ENCODE results near the gene OR5AC2. TPM values are rescaled to one million over a fixed set of nuclear protein-coding genes. Genes with fewer than 3 reads are reported as not detected.

Gene OR5AC2
- total RNA-seq, 1 experiment from 2014 or later = not detected

DNA sequence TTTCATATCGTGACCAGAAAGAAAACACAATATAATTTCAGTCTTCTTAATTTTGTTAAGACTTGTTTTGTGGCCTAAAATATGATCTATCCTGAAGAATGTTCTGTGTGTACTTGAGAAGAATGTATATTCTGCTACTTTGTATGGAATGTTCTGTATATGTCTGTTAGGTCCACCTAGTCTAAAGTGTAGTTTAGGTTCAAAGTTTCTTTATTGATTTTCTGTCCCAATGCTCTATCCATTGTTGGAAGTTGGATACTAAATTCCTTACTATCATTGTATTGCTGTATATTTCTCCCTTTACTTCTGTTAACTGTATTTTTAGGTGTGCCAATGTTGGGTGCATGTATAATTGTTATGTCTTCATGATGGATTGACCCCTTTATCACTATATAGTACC, 21.2 kb downstream of the OR5AC2 start:
- Histone ChIP-seq H3K27me3 (ENCODE audit: control insufficient read depth, insufficient read depth, low read length) (no peaks in the 10 kb centered on the region), H3K4me3 (ENCODE audit: insufficient read depth, low read depth, low read length) (no peak overlapping the region), H3K36me3 (replicated peaks; ENCODE audit: control insufficient read depth, insufficient read depth, low read length) (no peaks in the 10 kb centered on the region)
- no peak for DNase-seq

DNA sequence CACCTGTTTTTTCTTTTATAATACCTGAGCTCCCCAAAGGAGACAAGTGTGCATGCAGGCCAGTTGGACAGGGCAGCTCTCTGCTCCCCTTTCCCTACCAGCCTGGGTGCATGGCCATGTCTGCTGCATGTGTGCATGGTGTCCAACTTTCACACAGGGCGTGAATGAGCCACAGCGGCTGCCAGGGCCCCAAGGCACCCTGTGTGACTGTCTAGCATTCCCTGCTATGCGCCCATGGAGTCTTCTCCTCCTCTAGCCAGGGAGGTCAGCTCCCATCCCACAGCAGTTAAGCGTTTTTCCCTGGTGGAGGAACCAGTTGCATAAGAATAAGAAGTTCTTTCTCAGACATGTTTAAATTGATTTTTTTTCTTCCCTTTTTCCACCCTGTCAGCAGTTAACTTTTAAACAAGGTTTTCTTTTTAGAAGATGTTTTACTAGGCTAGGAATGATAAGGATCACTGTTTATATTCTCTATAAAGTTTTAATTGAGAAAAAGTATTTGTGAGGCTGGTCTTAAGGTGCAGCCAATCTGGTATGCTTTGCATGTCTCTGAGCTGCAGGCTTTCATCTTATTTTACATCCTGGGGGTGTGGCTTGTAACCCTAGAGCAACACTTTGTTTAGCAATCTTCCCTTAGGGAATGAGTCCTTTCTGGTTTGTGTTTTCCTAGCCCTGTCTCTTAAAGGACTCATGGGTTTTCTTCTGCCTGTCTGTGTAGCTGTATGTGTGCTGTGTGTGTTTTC, 23.0 kb downstream of the OR5AC2 start:
- no peak overlapping the region for H3K4me3 ChIP-seq (ENCODE audit: insufficient read depth, low read depth, low read length)
- H3K27me3 ChIP-seq (ENCODE audit: control insufficient read depth, insufficient read depth, low read length) = no peaks in the 10 kb centered on the region
- DNase-seq = no peak
- H3K36me3 ChIP-seq (replicated peaks; ENCODE audit: control insufficient read depth, insufficient read depth, low read length) = no peaks in the 10 kb centered on the region

DNA sequence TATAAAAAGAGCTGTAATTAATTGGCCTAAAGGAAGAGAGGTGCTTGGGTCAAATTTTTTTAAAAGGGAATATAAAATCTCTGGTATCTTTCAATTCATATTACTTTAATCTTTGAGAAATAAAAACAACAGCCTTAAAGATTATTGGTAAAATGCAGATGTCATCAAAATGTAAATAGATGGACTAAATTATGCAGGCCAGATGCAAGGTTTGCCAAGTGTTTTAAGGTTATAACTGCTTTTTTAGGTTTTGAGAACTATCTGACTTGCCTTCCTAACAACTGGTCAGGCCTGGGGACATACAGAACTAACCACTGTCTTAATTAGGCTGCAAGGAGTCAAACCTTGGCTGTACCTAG, 23.6 kb downstream of the OR5AC2 start:
- no peak for DNase-seq
- Histone ChIP-seq H3K4me3 (ENCODE audit: insufficient read depth, low read depth, low read length) (no peak overlapping the region), H3K27me3 (ENCODE audit: control insufficient read depth, insufficient read depth, low read length) (no peaks in the 10 kb centered on the region), H3K36me3 (replicated peaks; ENCODE audit: control insufficient read depth, insufficient read depth, low read length) (no peaks in the 10 kb centered on the region)

DNA sequence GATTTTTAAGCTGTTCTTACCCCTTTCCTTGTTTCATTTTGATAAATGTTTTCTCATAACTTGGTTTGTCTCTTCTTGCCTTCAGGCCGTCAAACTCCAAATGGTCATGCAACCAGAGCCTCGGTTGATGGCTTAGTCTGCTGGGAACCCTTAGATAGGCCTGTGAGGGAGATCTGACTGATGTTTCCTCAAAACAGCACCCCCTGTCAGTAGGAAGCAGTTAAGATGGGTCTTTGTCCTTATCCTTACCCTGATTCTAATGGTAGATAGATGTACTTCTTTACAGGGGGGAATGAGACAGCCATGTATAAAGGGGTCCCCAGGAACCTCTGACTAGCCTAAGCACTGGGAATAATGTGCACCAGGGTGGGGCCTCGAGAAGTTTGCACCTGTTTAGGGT, 27.3 kb downstream of the OR5AC2 start:
- no peak for DNase-seq
- H3K27me3 ChIP-seq (ENCODE audit: control insufficient read depth, insufficient read depth, low read length) = no peaks in the 10 kb centered on the region
- H3K36me3 ChIP-seq (replicated peaks; ENCODE audit: control insufficient read depth, insufficient read depth, low read length) = no peaks in the 10 kb centered on the region
- no peak overlapping the region for H3K4me3 ChIP-seq (ENCODE audit: insufficient read depth, low read depth, low read length)

DNA sequence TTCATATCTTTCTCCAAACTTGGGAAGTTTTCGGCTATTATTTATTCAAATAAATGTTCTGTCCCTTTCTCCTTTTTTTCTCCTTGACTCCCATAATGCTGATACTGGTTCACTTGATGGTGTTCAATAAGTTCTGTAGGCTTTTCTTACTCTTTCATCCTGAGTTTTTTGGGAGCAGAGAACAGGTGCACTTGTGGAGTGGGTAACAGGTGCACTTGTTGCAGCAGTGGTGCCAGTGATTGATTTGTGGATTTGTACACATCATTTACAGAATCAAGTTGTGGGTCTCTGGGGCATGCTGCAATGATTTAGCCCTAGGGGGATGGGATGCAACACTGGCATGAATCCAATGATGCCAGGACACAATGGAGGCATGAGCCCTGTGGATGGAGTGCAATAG, 28.7 kb downstream of the OR5AC2 start:
- no peak for DNase-seq
- Histone ChIP-seq H3K27me3 (ENCODE audit: control insufficient read depth, insufficient read depth, low read length) (no peaks in the 10 kb centered on the region), H3K4me3 (ENCODE audit: insufficient read depth, low read depth, low read length) (no peak overlapping the region), H3K36me3 (replicated peaks; ENCODE audit: control insufficient read depth, insufficient read depth, low read length) (no peaks in the 10 kb centered on the region)

DNA sequence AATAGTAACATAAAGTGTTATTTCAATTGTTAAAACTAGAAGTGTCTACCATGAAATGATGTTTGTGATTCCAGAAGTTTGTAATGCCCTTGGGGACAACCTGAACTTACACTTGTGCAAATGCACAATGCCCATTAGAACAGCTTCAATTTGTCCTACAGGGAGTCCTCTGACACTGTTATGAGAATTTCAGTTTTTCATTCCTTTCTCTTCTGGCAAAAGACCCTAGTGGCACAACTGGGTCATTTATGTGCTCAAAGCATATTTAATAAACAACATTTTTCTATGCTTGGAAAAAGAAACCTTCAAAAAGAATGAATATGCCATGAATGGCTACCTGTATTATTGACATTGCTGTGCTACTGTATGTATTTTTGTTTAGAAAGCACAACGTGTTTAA, 43.4 kb downstream of the OR5AC2 start, which contains the start of gene OR5H1:
OR5H1 (plus strand) TSS at position 301 of the 400 bp plus-strand sequence. CDS start 1,977 bp downstream, outside the sequence.
- Histone ChIP-seq H3K27me3 (ENCODE audit: control insufficient read depth, insufficient read depth, low read length) (no peaks in the 10 kb centered on the region), H3K4me3 (ENCODE audit: insufficient read depth, low read depth, low read length) (no peak within 1 kb of the TSS), H3K36me3 (replicated peaks; ENCODE audit: control insufficient read depth, insufficient read depth, low read length) (no peaks in the 10 kb centered on the region)
- DNase-seq = no peak

DNA sequence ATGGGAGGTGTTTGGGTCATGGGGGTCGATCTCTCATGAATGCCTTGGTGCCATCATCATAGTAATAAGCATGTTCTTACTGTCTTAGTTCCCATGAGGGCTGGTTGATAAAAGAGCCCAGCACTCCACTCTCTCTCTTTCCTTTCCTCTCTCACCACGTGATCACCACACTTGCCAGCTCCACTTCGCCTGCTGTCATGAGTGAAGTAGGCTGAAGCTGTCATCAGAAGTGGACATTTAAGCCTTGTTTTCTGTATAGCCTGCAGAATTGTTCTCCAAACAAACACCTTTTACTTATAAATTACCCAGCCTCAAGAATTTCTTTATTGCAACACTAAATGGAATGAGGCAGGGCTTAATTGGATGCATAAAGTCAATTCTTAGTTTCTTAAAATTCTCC, 49.7 kb downstream of the OR5AC2 start:
- H3K36me3 ChIP-seq (replicated peaks; ENCODE audit: control insufficient read depth, insufficient read depth, low read length) = no peaks in the 10 kb centered on the region
- DNase-seq = no peak
- no peaks in the 10 kb centered on the region for H3K27me3 ChIP-seq (ENCODE audit: control insufficient read depth, insufficient read depth, low read length)
- H3K4me3 ChIP-seq (ENCODE audit: insufficient read depth, low read depth, low read length) = no peak overlapping the region

Other genes starting within 250 kb of the OR5AC2 start
- 12.8 and 14.6 TPM in 2 replicates for gene RIOX2, start 114.7 kb upstream of the OR5AC2 start, total RNA-seq (2014; rRNA removed; shearing (Covaris generic))
- not detected in 2 replicates for gene GABRR3, start 51.9 kb upstream of the OR5AC2 start, total RNA-seq (2014; rRNA removed; shearing (Covaris generic))
- gene OR5H1, start 43.5 kb downstream of the OR5AC2 start, total RNA-seq (2014; rRNA removed; shearing (Covaris generic)) = not detected in 2 replicates
- gene OR5H14, start 60.3 kb downstream of the OR5AC2 start, total RNA-seq (2014; rRNA removed; shearing (Covaris generic)) = not detected in 2 replicates
- not detected in 2 replicates for gene OR5H15, start 79.5 kb downstream of the OR5AC2 start, total RNA-seq (2014; rRNA removed; shearing (Covaris generic))
- gene OR5H6, start 177.1 kb downstream of the OR5AC2 start, total RNA-seq (2014; rRNA removed; shearing (Covaris generic)) = not detected in 2 replicates
- not detected in 2 replicates for gene OR5H2, start 195.3 kb downstream of the OR5AC2 start, total RNA-seq (2014; rRNA removed; shearing (Covaris generic))